PFSK-1 (cell line): ENCODE measurements around the gene SEMA3E.

ENCODE experiments used
- FOXP2 ChIP-seq: optimal IDR thresholded peaks from 2 replicates; pipeline ENCODE3; 2011; ENCODE audit warnings: borderline replicate concordance, control low read depth, inconsistent platforms; ENCODE audit not compliant: insufficient read depth; ENCODE audit errors: extremely low read length, extremely low read depth
- POLR2AphosphoS5 ChIP-seq: IDR thresholded peaks from 2 replicates; pipeline ENCODE4 v1.6.1; 2012; ENCODE audit warnings: low read depth, mild to moderate bottlenecking, control low read depth, low read length, moderate library complexity
- SIN3A ChIP-seq: IDR thresholded peaks from 2 replicates; pipeline ENCODE4 v1.6.1; 2012; ENCODE audit warnings: mild to moderate bottlenecking, low read length, moderate library complexity, borderline replicate concordance; ENCODE audit not compliant: insufficient read depth
- TAF1 ChIP-seq: IDR thresholded peaks from 2 replicates; pipeline ENCODE4 v1.6.1; 2012; ENCODE audit warnings: low read length, control low read depth, borderline replicate concordance; ENCODE audit not compliant: insufficient read depth
- TF ChIP-seq, protein P1 (sequence below), 2 experiments: IDR thresholded peaks; 2 replicates each; pipeline versions ENCODE4 v1.6.1 to v1.8.0; 2011 to 2012; ENCODE audit warnings: low read depth in 2 of 2, low read length in 2 of 2, control low read depth in 1 of 2, inconsistent platforms in 1 of 2, mild to moderate bottlenecking in 1 of 2, moderate library complexity in 1 of 2; ENCODE audit not compliant: insufficient read depth in 1 of 2

SEMA3E gene

DNA sequence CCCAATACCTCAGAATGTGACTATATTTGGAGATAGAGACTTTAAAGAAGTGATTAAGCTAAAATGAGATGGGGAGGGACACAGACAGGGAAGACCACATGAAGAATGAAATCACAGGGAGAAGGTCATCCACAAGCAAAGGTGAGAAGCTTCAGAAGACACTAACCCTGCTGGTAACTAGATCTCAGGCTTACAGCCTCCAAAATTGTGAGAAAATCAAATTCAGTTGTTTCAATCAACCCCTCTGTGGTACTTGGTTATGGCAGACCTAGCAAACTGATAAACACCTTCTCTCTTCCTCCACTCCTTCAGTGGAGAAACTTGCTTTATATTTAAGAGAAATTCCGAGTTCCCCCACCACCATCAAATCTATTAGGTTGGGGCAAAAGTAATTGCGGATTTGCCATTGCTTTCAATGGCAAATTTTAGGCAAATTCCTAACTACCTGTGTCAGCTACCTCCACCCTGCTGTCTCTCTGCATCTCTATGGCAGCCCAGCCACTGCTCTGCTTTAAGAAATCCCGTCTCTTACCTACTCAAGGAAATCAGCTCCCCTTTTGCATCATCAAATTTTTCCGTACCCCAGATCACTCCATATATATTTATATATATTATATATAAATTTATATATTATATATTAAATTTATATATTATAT is 38.2 kb downstream of the SEMA3E start:
- TF ChIP-seq, protein P1, sequence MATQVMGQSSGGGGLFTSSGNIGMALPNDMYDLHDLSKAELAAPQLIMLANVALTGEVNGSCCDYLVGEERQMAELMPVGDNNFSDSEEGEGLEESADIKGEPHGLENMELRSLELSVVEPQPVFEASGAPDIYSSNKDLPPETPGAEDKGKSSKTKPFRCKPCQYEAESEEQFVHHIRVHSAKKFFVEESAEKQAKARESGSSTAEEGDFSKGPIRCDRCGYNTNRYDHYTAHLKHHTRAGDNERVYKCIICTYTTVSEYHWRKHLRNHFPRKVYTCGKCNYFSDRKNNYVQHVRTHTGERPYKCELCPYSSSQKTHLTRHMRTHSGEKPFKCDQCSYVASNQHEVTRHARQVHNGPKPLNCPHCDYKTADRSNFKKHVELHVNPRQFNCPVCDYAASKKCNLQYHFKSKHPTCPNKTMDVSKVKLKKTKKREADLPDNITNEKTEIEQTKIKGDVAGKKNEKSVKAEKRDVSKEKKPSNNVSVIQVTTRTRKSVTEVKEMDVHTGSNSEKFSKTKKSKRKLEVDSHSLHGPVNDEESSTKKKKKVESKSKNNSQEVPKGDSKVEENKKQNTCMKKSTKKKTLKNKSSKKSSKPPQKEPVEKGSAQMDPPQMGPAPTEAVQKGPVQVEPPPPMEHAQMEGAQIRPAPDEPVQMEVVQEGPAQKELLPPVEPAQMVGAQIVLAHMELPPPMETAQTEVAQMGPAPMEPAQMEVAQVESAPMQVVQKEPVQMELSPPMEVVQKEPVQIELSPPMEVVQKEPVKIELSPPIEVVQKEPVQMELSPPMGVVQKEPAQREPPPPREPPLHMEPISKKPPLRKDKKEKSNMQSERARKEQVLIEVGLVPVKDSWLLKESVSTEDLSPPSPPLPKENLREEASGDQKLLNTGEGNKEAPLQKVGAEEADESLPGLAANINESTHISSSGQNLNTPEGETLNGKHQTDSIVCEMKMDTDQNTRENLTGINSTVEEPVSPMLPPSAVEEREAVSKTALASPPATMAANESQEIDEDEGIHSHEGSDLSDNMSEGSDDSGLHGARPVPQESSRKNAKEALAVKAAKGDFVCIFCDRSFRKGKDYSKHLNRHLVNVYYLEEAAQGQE (IDR thresholded peaks at IDR 0.05; ENCODE audit: insufficient read depth in 1 of 2, low read depth in 2 of 2, low read length in 2 of 2): no peak
- TF ChIP-seq POLR2AphosphoS5: no peak
- no peak for TF ChIP-seq SIN3A
- TF ChIP-seq TAF1: no peak
- no peak for TF ChIP-seq FOXP2

DNA sequence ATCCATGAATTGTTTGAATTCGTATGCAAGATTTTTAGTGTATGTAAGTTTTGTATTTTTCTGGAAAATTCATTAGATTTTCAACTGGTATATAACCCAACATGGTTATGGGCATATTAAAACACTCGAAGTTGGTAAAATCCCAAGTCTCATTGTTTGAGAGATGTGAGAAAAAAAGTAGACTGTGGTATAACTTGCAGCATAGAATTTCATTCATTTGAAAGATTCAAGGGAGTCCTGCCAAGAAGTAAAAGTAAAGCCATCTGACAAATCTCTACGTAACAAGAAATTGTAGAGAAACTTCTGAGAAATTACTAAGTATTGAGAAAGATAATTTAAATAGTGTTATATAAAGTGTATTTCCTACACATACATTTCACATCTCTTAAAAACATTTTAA is 40.2 kb downstream of the SEMA3E start:
- TF ChIP-seq, protein P1 (IDR thresholded peaks at IDR 0.05; ENCODE audit: insufficient read depth in 1 of 2, low read depth in 2 of 2, low read length in 2 of 2): no peak
- no peak for TF ChIP-seq POLR2AphosphoS5

DNA sequence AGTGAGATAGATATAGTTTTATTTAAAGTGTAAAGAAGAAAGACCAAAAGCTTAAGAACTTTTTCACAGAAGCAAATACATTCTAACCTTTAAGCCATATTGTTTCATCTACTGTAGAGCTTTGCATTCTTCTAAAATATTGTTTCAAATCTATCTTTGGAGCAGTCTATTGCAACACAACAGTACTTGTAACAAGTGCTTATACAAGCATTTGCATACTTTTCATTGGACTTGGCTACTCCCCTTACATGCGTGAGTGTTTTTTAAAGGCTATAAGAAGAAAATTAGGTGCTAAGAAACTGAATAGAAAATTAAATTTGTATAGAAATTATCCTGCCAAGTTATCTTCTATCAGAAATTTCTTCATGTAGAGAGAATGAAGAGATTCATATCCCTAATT is 45.3 kb downstream of the SEMA3E start:
- TF ChIP-seq TAF1: no peak
- TF ChIP-seq, protein P1 (IDR thresholded peaks at IDR 0.05; ENCODE audit: insufficient read depth in 1 of 2, low read depth in 2 of 2, low read length in 2 of 2): no peak

DNA sequence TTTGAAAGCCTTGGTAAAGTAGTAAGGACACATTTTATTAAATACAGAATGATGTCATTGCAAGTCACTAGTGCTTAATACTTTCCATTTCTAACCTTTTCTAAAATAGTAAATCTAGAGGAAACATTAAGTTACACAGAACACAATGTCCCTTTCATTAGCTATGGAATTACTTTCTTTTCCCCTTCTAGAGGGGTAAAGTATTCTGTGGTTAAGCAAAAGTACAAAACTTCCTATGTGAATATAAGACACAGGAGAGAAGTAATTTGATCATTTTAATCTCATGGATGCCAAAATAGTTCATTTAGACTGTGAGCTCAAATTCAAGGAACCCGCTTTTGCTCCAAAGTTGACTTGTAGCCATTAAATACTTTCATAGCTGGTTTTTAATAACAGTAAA is 49.8 kb downstream of the SEMA3E start:
- no peak for TF ChIP-seq SIN3A
- TF ChIP-seq, protein P1 (IDR thresholded peaks at IDR 0.05; ENCODE audit: insufficient read depth in 1 of 2, low read depth in 2 of 2, low read length in 2 of 2): no peak
- no peak for TF ChIP-seq TAF1
- no peak for TF ChIP-seq FOXP2
- TF ChIP-seq POLR2AphosphoS5: no peak

DNA sequence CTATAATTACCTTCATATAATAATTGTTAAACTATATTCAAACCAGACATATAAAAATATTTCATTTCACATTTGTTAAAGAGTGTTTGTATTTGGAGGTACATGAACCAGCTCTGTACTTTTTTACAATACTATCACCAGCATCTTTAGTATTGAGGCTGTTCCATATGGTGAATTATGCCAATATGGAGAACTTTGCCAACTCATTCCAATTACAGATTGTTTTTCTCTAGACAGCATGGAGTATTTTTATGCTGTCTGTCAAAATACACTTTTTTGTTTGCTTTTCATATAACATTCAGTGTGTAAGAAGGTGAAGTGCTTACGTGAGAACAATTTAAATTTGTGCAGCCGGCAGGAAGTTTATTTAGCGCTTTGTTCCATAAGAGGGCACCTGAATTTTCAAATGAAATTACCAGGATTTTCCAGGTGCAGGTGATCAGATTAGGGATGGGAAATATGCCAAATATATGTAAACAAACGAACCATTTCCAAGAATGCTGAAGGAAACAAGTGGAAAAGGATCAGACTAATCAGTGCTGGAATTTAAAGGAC is 54.9 kb downstream of the SEMA3E start:
- TF ChIP-seq FOXP2 (no peak), SIN3A (no peak), POLR2AphosphoS5 (no peak), TAF1 (no peak)
- TF ChIP-seq, protein P1 (IDR thresholded peaks at IDR 0.05; ENCODE audit: insufficient read depth in 1 of 2, low read depth in 2 of 2, low read length in 2 of 2): no peak
